Activated CD8-positive, alpha-beta memory T cell treated with anti-CD3 and anti-CD28 coated beads for 48 hours (primary cell): ENCODE measurements around the gene SERPINA12.
"Not testable (repeated sequence)": the region's sequence is repeated elsewhere in the genome, so short reads cannot be mapped to it uniquely, and the experiment has no call there.

Experiments
- DNase-seq, 3 experiments: peaks; one replicate each; pipeline ENCODE4 v3.0.0-alpha.2; 2020; ENCODE audit warnings: low read depth in 2 of 3, low spot score in 2 of 3

SERPINA12 gene

GRCh38 chr14:94494085-94494484, 15.2 kb downstream of the SERPINA12 start:
- no peak for DNase-seq

GRCh38 chr14:94491511-94491910, 17.8 kb downstream of the SERPINA12 start:
- DNase-seq = no peak

- DNase-seq = no peak
Measured at GRCh38 chr14:94489336-94489735, 19.9 kb downstream of the SERPINA12 start.

GRCh38 chr14:94486883-94487282, 22.4 kb downstream of the SERPINA12 start:
- no peak for DNase-seq

GRCh38 chr14:94485944-94486841, 23.1 kb downstream of the SERPINA12 start:
- peak; percentile 8 to 38 (median 26) for DNase-seq

GRCh38 chr14:94484481-94484880, 24.8 kb downstream of the SERPINA12 start:
- no peak for DNase-seq

- no peak for DNase-seq
Measured at GRCh38 chr14:94483729-94484275, 25.5 kb downstream of the SERPINA12 start.

- no peak for DNase-seq
Measured at GRCh38 chr14:94483071-94483451, 26.2 kb downstream of the SERPINA12 start.

- DNase-seq = not testable (repeated sequence)
Measured at GRCh38 chr14:94482132-94483070, 26.9 kb downstream of the SERPINA12 start.

- DNase-seq = no peak
Measured at GRCh38 chr14:94481468-94482131, 27.7 kb downstream of the SERPINA12 start.

GRCh38 chr14:94480809-94481208, 28.5 kb downstream of the SERPINA12 start:
- no peak for DNase-seq

- no peak for DNase-seq
Measured at GRCh38 chr14:94478420-94478819, 30.8 kb downstream of the SERPINA12 start.

GRCh38 chr14:94476023-94476422, 33.2 kb downstream of the SERPINA12 start, which contains the start of gene SERPINA9:
Gene SERPINA9 (minus strand): TSS chr14:94476197. CDS start chr14:94469840, 6,357 bp downstream.
- no peak for DNase-seq

- DNase-seq = no peak
Measured at GRCh38 chr14:94474581-94475031, 34.7 kb downstream of the SERPINA12 start.

- no peak for DNase-seq
Measured at GRCh38 chr14:94473666-94474410, 35.4 kb downstream of the SERPINA12 start.

GRCh38 chr14:94472842-94473241, 36.4 kb downstream of the SERPINA12 start:
- DNase-seq = no peak

- DNase-seq = no peak
Measured at GRCh38 chr14:94471045-94471444, 38.2 kb downstream of the SERPINA12 start.

- DNase-seq = no peak
Measured at GRCh38 chr14:94470311-94470710, 39.0 kb downstream of the SERPINA12 start.

- no peak for DNase-seq
Measured at GRCh38 chr14:94469261-94469660, 40.0 kb downstream of the SERPINA12 start.
